ENCODE results near the gene BAIAP2L1. TPM values are rescaled to one million over a fixed set of nuclear protein-coding genes. Genes with fewer than 3 reads are reported as not detected.

The BAIAP2L1 gene
- total RNA-seq, 1 donor from 2014 or later: 10.9 TPM

GRCh38 chr7:98372993-98373392 is 27.9 kb downstream of the BAIAP2L1 start:
- H3K27me3 Mint-ChIP-seq (ENCODE audit: unreplicated experiment): no peaks in the 10 kb centered on the region
- H3K9me3 Mint-ChIP-seq (ENCODE audit: unreplicated experiment): no peaks in the 10 kb centered on the region
- H3K27ac Mint-ChIP-seq (ENCODE audit: unreplicated experiment): peak overlapping the region; percentile 41
- no peak overlapping the region for H3K4me3 Mint-ChIP-seq (ENCODE audit: unreplicated experiment)
- TF ChIP-seq CTCF (IDR thresholded peaks at IDR 0.05): no peak
- H3K4me1 Mint-ChIP-seq (ENCODE audit: unreplicated experiment): peaks cover 37% of the 10 kb centered on the region
- no peak for DNase-seq (ENCODE audit: extremely low spot score, unreplicated experiment)
- no peaks in the 10 kb centered on the region for H3K36me3 Mint-ChIP-seq (ENCODE audit: unreplicated experiment)

- Mint-ChIP-seq H3K27me3 (ENCODE audit: unreplicated experiment) (no peaks in the 10 kb centered on the region), H3K36me3 (ENCODE audit: unreplicated experiment) (no peaks in the 10 kb centered on the region), H3K4me3 (ENCODE audit: unreplicated experiment) (no peak overlapping the region), H3K4me1 (ENCODE audit: unreplicated experiment) (peaks cover 42% of the 10 kb centered on the region), H3K27ac (ENCODE audit: unreplicated experiment) (no peak overlapping the region), H3K9me3 (ENCODE audit: unreplicated experiment) (no peaks in the 10 kb centered on the region)
- no peak for TF ChIP-seq CTCF (IDR thresholded peaks at IDR 0.05)
- no peak for DNase-seq (ENCODE audit: extremely low spot score, unreplicated experiment)
Observed at GRCh38 chr7:98369726-98370125, 31.2 kb downstream of the BAIAP2L1 start.

GRCh38 chr7:98368716-98369115 is 32.2 kb downstream of the BAIAP2L1 start:
- no peak for TF ChIP-seq CTCF (IDR thresholded peaks at IDR 0.05)
- no peaks in the 10 kb centered on the region for H3K27me3 Mint-ChIP-seq (ENCODE audit: unreplicated experiment)
- peaks cover 41% of the 10 kb centered on the region for H3K4me1 Mint-ChIP-seq (ENCODE audit: unreplicated experiment)
- H3K36me3 Mint-ChIP-seq (ENCODE audit: unreplicated experiment): no peaks in the 10 kb centered on the region
- DNase-seq (ENCODE audit: extremely low spot score, unreplicated experiment): no peak
- H3K9me3 Mint-ChIP-seq (ENCODE audit: unreplicated experiment): no peaks in the 10 kb centered on the region
- H3K4me3 Mint-ChIP-seq (ENCODE audit: unreplicated experiment): no peak overlapping the region
- H3K27ac Mint-ChIP-seq (ENCODE audit: unreplicated experiment): no peak overlapping the region

GRCh38 chr7:98366562-98366938 is 34.3 kb downstream of the BAIAP2L1 start:
- Mint-ChIP-seq H3K4me1 (ENCODE audit: unreplicated experiment) (peaks cover 31% of the 10 kb centered on the region), H3K9me3 (ENCODE audit: unreplicated experiment) (no peaks in the 10 kb centered on the region), H3K36me3 (ENCODE audit: unreplicated experiment) (no peaks in the 10 kb centered on the region), H3K4me3 (ENCODE audit: unreplicated experiment) (no peak overlapping the region), H3K27ac (ENCODE audit: unreplicated experiment) (no peak overlapping the region), H3K27me3 (ENCODE audit: unreplicated experiment) (no peaks in the 10 kb centered on the region)
- no peak for DNase-seq (ENCODE audit: extremely low spot score, unreplicated experiment)
- no peak for TF ChIP-seq CTCF (IDR thresholded peaks at IDR 0.05)

GRCh38 chr7:98365863-98366561 is 34.9 kb downstream of the BAIAP2L1 start:
- Mint-ChIP-seq H3K4me3 (ENCODE audit: unreplicated experiment) (no peak overlapping the region), H3K27ac (ENCODE audit: unreplicated experiment) (no peak overlapping the region), H3K27me3 (ENCODE audit: unreplicated experiment) (no peaks in the 10 kb centered on the region), H3K4me1 (ENCODE audit: unreplicated experiment) (peaks cover 27% of the 10 kb centered on the region), H3K9me3 (ENCODE audit: unreplicated experiment) (no peaks in the 10 kb centered on the region), H3K36me3 (ENCODE audit: unreplicated experiment) (no peaks in the 10 kb centered on the region)
- DNase-seq (ENCODE audit: extremely low spot score, unreplicated experiment): no peak
- no peak for TF ChIP-seq CTCF (IDR thresholded peaks at IDR 0.05)
